ENCODE measurements around the gene ZNF473.

The ZNF473 gene

GRCh38 chr19:50003810-50004419, 21.9 kb upstream of the ZNF473 start:
- DNase-seq, result no peak

GRCh38 chr19:50005428-50005827, 20.4 kb upstream of the ZNF473 start:
- DNase-seq, result no peak

- DNase-seq, result no peak
Observed at GRCh38 chr19:50007170-50007569, 18.6 kb upstream of the ZNF473 start.

GRCh38 chr19:50007947-50008346, 17.9 kb upstream of the ZNF473 start:
- no peak for DNase-seq

- DNase-seq, result no peak
Observed at GRCh38 chr19:50008532-50008931, 17.3 kb upstream of the ZNF473 start.

- no peak for DNase-seq
Observed at GRCh38 chr19:50016225-50016807, 9.5 kb upstream of the ZNF473 start.

GRCh38 chr19:50020481-50020880, 5.3 kb upstream of the ZNF473 start:
- DNase-seq, result no peak

GRCh38 chr19:50022823-50023222, 3.0 kb upstream of the ZNF473 start:
- DNase-seq, result no peak

- no peak for DNase-seq
Observed at GRCh38 chr19:50024719-50025021, 1.1 kb upstream of the ZNF473 start.

- peak; percentile 96 for DNase-seq
Observed at GRCh38 chr19:50025022-50025793, 597 bp upstream of the ZNF473 start, which contains the start of gene VRK3. Gene VRK3, minus strand, starts transcription at chr19:50025372. Its CDS starts 9,210 bp downstream, at chr19:50016162.

GRCh38 chr19:50026550-50026906, 723 bp downstream of the ZNF473 start:
- DNase-seq, result no peak

GRCh38 chr19:50030225-50030624, 4.4 kb downstream of the ZNF473 start:
- DNase-seq, result no peak

GRCh38 chr19:50030937-50031336, 5.1 kb downstream of the ZNF473 start:
- DNase-seq, result no peak

- DNase-seq, result no peak
Observed at GRCh38 chr19:50036908-50037307, 11.1 kb downstream of the ZNF473 start.

GRCh38 chr19:50039968-50040367, 14.2 kb downstream of the ZNF473 start:
- DNase-seq, result no peak

- no peak for DNase-seq
Observed at GRCh38 chr19:50040967-50041366, 15.2 kb downstream of the ZNF473 start.

GRCh38 chr19:50042363-50043024, 16.7 kb downstream of the ZNF473 start:
- no peak for DNase-seq

- no peak for DNase-seq
Observed at GRCh38 chr19:50043967-50044366, 18.2 kb downstream of the ZNF473 start.

GRCh38 chr19:50044922-50045321, 19.1 kb downstream of the ZNF473 start:
- DNase-seq, result no peak

GRCh38 chr19:50046649-50047503, 21.1 kb downstream of the ZNF473 start:
- no peak for DNase-seq

GRCh38 chr19:50047671-50048070, 21.9 kb downstream of the ZNF473 start:
- DNase-seq, result no peak

GRCh38 chr19:50050406-50051227, 24.8 kb downstream of the ZNF473 start:
- peak; percentile 46 for DNase-seq

All from NCI-H2107 (cell line).